NCI-H460 (cell line): ENCODE data around the gene APH1B. TPM values are rescaled to one million over a fixed set of nuclear protein-coding genes. Genes with fewer than 3 reads are reported as not detected.
"Not testable (repeated sequence)": the region's sequence is repeated elsewhere in the genome, so short reads cannot be mapped to it uniquely, and the experiment has no call there.

Experiments used
- DNase-seq: peaks from one replicate; pipeline ENCODE4 v3.0.0-alpha.2; 2016; ENCODE audit warnings: low read depth; ENCODE audit errors: extremely low read depth
- total RNA-seq: library from RNA; depleted of rRNA; stranded (reverse); fragments of >200 nt; shearing (Covaris generic); gene quantifications from 2 replicates; pipeline ENCODE4 v1.2.3, GENCODE V29; 2014

Gene APH1B
- total RNA-seq, 1 experiment from 2014 or later: 6.6 TPM

DNA sequence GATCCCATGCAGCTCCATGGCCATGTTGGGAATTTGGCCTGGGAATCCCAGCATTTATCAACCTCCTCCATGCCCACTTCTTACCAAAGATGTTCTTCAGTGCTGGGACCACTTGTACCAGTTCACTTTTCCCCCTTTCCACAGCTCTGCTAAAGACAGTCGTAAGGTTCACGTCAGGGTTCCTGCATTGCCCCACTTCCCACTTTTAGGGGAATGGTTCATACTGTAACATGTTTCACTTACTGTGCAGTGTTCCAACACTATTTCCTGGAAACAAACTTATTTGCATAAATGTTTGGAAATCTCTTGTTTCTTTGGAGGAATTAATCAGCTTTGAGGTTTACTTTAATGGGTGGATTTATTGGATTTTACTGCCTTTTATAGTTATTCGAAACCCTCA, 17.0 kb downstream of the APH1B start:
- DNase-seq: no peak

- no peak for DNase-seq
Observed at GRCh38 chr15:63295341-63295740, 17.9 kb downstream of the APH1B start.

DNA sequence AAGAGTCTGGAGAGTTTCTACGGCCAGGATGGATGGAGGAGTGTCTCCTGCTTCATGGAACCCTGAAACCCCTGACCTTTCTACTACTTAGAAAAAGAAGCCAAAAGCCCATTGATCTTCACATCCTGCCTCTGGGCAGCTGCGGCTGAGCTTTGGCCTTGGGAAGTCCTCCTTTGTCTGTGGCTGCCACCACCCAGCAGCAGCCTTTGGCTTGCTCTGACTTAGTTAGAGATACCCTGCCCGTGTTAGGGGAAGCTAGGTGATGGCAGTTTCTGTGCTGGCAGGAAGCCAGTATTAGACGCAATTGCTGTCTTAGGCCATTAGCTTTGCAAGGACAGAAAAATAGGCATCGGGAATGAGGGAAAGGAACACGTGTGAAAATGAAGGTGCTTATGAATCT, 18.8 kb downstream of the APH1B start:
- DNase-seq: no peak

GRCh38 chr15:63299943-63300575, 22.7 kb downstream of the APH1B start:
- no peak for DNase-seq

DNA sequence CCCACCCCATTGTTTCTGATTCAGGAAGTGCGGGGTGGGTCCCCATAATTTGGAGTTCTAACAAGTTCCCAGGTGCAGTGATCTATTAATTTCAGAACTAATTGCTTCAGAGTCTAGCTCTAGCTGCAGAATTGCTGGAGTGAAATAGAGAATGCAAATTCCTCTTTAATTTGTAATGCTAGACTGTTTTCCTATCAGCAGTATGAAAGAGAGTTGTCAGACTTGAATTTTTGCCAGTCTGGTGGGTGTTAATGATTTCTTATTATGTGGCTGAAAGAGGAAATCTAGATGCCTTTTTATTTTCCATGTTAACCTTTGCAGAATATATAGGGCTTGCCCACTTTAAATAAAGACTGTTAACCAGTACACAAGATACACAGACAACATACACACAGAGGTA, 23.7 kb downstream of the APH1B start:
- no peak for DNase-seq

GRCh38 chr15:63305260-63305659, 27.9 kb downstream of the APH1B start:
- no peak for DNase-seq

- DNase-seq: no peak
Observed at GRCh38 chr15:63306492-63307073, 29.2 kb downstream of the APH1B start.

- no peak for DNase-seq
Observed at GRCh38 chr15:63308491-63308890, 31.1 kb downstream of the APH1B start.

DNA sequence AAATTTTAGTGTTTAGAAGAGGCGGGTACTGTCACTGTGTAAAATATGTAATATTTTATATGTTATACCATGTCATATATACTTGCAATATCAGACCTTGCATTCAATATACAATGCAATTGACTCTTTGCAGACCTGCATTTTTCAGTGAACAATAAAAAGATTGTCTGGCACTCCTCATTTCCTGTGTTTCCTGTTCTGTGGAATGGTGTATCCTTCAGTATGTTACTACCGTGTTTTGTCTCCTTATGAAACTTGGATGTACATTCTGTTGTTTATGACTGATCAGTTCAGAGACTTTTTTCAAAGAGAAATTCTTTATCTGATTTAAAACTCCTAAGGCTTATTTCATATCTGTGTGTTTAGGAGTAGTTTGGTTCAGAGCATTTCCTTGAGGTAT, 31.5 kb downstream of the APH1B start:
- no peak for DNase-seq

- no peak for DNase-seq
Observed at GRCh38 chr15:63310646-63311045, 33.2 kb downstream of the APH1B start.

DNA sequence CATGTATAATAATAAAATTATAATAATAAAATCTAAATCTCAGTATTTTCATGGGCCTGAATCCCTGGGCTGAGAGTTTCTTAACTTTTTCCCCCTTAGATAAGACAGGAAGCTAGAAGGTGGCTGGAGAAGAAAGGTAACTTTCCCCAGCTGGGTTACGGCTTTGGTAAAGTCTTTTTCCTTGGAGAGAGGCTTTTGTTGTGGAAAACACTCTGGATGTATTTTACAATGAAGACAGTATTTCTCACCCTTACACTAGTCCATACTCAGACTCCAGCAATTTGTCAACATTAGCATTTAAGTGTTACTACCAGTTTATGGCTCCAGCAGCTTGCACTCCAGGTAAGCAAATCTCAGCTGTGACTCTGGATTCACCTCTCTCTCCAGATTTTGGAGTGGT, 34.9 kb downstream of the APH1B start:
- DNase-seq: no peak

- DNase-seq: no peak
Observed at GRCh38 chr15:63313825-63314224, 36.4 kb downstream of the APH1B start.

DNA sequence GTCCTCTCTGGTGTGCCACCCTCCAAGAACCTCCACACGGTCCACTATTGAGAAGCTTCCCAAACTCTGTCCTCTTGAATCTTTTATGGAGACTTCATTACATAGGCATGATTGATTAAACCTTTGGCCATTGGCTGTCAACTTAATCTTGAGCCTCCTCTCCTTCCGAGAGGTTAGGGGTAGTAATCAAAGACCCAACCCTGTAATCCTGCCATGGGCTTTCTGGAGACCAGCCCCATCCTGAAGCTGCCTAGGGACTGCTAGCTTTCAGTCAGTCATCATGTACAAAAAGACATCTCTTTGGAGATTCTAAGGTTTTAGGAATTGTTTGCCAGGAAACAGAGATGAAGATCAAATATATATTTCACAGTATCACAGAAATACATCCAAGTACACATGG, 37.0 kb downstream of the APH1B start:
- no peak for DNase-seq

- no peak for DNase-seq
Observed at GRCh38 chr15:63318344-63318743, 40.9 kb downstream of the APH1B start.

DNA sequence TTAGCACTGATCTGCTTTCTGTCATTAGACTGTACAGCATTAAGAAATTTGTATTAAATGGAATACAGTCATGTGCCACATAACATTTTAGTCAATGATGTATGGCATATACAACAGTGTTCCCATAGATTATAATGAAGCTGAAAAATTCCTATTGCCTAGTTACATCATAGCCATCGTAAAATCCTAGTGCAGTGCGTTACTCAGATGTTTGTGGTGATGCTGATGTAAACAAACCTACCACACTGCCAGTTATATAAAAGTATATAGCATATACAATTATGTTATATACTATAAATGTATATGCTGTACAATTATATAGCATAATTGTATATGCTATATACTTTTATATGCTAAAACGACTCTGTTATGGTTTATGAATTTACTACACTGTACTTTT, 41.7 kb downstream of the APH1B start:
- no peak for DNase-seq

GRCh38 chr15:63320446-63320845, 43.0 kb downstream of the APH1B start:
- not testable (repeated sequence) for DNase-seq

DNA sequence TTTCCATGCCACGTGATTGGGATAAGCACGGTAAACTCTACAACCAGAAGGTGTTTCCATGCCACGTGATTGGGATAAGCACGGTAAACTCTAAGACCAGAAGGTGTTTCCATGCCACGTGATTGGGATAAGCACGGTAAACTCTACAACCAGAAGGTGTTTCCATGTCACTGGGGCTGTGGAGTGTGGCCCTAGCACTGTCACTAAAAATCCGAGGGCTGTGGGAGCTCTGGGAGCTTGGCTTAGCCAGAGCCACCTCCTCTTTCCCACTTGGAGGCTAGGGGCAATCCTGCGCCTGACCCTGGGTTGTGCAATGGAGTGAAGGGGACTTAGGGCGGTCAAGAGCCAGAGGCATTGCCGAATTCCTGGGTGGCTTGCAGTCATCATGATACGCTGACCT, 43.6 kb downstream of the APH1B start:
- not testable (repeated sequence) for DNase-seq

GRCh38 chr15:63321462-63321861, 44.1 kb downstream of the APH1B start:
- DNase-seq: no peak

- DNase-seq: no peak
Observed at GRCh38 chr15:63322541-63322940, 45.1 kb downstream of the APH1B start.

GRCh38 chr15:63323798-63324563, 46.6 kb downstream of the APH1B start:
- DNase-seq: no peak

- no peak for DNase-seq
Observed at GRCh38 chr15:63324770-63325169, 47.4 kb downstream of the APH1B start.
